ENCODE results near the gene TCAP.
A peak's percentile ranks its signal among the peaks of the same experiment; 100 is the strongest.

Gene TCAP

DNA sequence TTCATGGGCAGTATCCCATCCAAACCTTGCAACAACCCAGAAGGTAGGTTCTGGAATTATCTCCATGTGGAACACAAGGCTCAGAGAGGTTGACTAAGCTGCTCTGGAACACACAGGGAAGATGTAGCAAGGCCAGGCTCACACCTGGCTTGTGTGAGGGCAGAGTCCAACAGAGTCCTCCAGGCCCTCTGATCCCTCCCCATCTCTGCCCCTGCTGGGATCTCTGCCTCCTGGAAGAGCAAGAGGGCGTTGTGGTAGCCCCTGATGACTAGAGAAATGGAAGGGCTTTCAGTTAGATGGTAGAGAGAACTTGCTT lies 45.4 kb upstream of the TCAP start:
- Histone ChIP-seq H4K20me1 (ENCODE audit: control insufficient read depth, insufficient read depth, low read depth, low read length) (no peaks in the 10 kb centered on the region), H3K4me1 (ENCODE audit: control insufficient read depth, low read length) (peaks cover 40% of the 10 kb centered on the region), H3K9me3 (ENCODE audit: control insufficient read depth, insufficient read depth, low read length) (no peaks in the 10 kb centered on the region), H3K4me3 (ENCODE audit: low read length) (no peak overlapping the region), H3K9me2 (replicated peaks; ENCODE audit: control insufficient read depth, low read length) (no peaks in the 10 kb centered on the region), H3K27ac (ENCODE audit: low read depth, low read length) (no peak overlapping the region), H3K79me2 (ENCODE audit: control insufficient read depth, low read length) (no peaks in the 10 kb centered on the region), H3K27me3 (ENCODE audit: control insufficient read depth, low read length) (0 out of 2 replicates have a peak, but pooled peaks cover 5% of the 10 kb centered on the region), H3K4me2 (ENCODE audit: low read length) (no peak overlapping the region), H3F3A (ENCODE audit: control insufficient read depth, insufficient read depth) (peaks cover 15% of the 10 kb centered on the region), H3K36me3 (ENCODE audit: control insufficient read depth, low read length) (no peaks in the 10 kb centered on the region)
- TF ChIP-seq EZH2phosphoT487 (IDR thresholded peaks at IDR 0.05; ENCODE audit: borderline replicate concordance, low read length), result no peak
- TF ChIP-seq, protein P1, sequence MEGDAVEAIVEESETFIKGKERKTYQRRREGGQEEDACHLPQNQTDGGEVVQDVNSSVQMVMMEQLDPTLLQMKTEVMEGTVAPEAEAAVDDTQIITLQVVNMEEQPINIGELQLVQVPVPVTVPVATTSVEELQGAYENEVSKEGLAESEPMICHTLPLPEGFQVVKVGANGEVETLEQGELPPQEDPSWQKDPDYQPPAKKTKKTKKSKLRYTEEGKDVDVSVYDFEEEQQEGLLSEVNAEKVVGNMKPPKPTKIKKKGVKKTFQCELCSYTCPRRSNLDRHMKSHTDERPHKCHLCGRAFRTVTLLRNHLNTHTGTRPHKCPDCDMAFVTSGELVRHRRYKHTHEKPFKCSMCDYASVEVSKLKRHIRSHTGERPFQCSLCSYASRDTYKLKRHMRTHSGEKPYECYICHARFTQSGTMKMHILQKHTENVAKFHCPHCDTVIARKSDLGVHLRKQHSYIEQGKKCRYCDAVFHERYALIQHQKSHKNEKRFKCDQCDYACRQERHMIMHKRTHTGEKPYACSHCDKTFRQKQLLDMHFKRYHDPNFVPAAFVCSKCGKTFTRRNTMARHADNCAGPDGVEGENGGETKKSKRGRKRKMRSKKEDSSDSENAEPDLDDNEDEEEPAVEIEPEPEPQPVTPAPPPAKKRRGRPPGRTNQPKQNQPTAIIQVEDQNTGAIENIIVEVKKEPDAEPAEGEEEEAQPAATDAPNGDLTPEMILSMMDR (IDR thresholded peaks at IDR 0.05; ENCODE audit: low read depth, low read length, poor library complexity, severe bottlenecking), result no peak

- Histone ChIP-seq H3K4me2 (ENCODE audit: low read length) (peak overlapping the region; percentile 78), H3K9me3 (ENCODE audit: control insufficient read depth, insufficient read depth, low read length) (no peaks in the 10 kb centered on the region), H3K79me2 (ENCODE audit: control insufficient read depth, low read length) (no peaks in the 10 kb centered on the region), H3K9me2 (replicated peaks; ENCODE audit: control insufficient read depth, low read length) (no peaks in the 10 kb centered on the region), H3K36me3 (ENCODE audit: control insufficient read depth, low read length) (no peaks in the 10 kb centered on the region), H3K27ac (ENCODE audit: low read depth, low read length) (no peak overlapping the region; the same call in 1 of the 2 replicates), H3K4me1 (ENCODE audit: control insufficient read depth, low read length) (peaks cover 40% of the 10 kb centered on the region), H4K20me1 (ENCODE audit: control insufficient read depth, insufficient read depth, low read depth, low read length) (no peaks in the 10 kb centered on the region), H3K4me3 (ENCODE audit: low read length) (peak overlapping the region; percentile 57), H3F3A (ENCODE audit: control insufficient read depth, insufficient read depth) (peaks cover 11% of the 10 kb centered on the region), H3K27me3 (ENCODE audit: control insufficient read depth, low read length) (peaks cover 18% of the 10 kb centered on the region)
- TF ChIP-seq, protein P1 (IDR thresholded peaks at IDR 0.05; ENCODE audit: low read depth, low read length, poor library complexity, severe bottlenecking), result peak; percentile 100
- no peak; the same call in 1 of the 2 replicates for TF ChIP-seq EZH2phosphoT487 (IDR thresholded peaks at IDR 0.05; ENCODE audit: borderline replicate concordance, low read length)
Observed at GRCh38 chr17:39621523-39622379, 43.4 kb upstream of the TCAP start.

DNA sequence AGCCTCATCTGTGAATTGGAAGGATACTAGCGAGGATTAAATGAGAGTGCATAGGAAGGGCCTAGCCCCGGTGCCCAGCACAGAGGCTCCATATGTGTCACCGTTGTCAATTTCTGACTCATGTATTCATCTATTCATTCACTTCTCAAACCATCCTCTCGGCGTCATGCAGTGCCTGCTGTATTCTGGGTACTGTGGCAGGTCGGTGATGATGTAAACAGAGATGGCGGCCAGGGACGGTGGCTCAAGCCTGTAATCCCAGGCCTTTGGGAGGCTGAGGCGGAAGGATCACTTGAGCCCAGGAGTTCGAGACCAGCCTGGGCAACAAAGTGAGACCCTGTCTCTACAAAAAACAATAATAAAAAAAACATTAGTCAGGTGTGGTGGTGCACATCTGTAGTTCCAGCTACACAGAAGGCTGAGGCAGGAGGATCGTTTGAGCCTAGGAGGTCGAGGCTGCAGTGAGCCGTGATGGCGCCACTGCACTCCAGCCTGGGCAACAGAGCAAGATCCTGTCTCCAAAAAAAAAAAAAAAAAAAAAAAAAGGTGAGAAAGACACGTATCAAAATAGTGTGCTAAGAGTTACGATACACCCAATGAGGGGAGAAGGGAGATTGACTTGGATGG lies 42.7 kb upstream of the TCAP start:
- H3K4me3 ChIP-seq (ENCODE audit: low read length), result peak overlapping the region; percentile 57
- H3K27ac ChIP-seq (ENCODE audit: low read depth, low read length), result no peak overlapping the region; the same call in 1 of the 2 replicates
- no peaks in the 10 kb centered on the region for H3K36me3 ChIP-seq (ENCODE audit: control insufficient read depth, low read length)
- peaks cover 9% of the 10 kb centered on the region; the same call in 1 of the 2 replicates for H3F3A ChIP-seq (ENCODE audit: control insufficient read depth, insufficient read depth)
- peaks cover 34% of the 10 kb centered on the region for H3K4me1 ChIP-seq (ENCODE audit: control insufficient read depth, low read length)
- H3K9me2 ChIP-seq (replicated peaks; ENCODE audit: control insufficient read depth, low read length), result no peaks in the 10 kb centered on the region
- H3K9me3 ChIP-seq (ENCODE audit: control insufficient read depth, insufficient read depth, low read length), result no peaks in the 10 kb centered on the region
- TF ChIP-seq EZH2phosphoT487 (IDR thresholded peaks at IDR 0.05; ENCODE audit: borderline replicate concordance, low read length), result no peak
- TF ChIP-seq, protein P1 (IDR thresholded peaks at IDR 0.05; ENCODE audit: low read depth, low read length, poor library complexity, severe bottlenecking), result no peak
- H3K79me2 ChIP-seq (ENCODE audit: control insufficient read depth, low read length), result no peaks in the 10 kb centered on the region
- H3K27me3 ChIP-seq (ENCODE audit: control insufficient read depth, low read length), result peaks cover 21% of the 10 kb centered on the region
- no peaks in the 10 kb centered on the region for H4K20me1 ChIP-seq (ENCODE audit: control insufficient read depth, insufficient read depth, low read depth, low read length)
- H3K4me2 ChIP-seq (ENCODE audit: low read length), result peak overlapping the region; percentile 78

All from DOHH2 (cell line).